Hepatocyte (in vitro differentiated cells): ENCODE results near the gene TP53I11. TPM values are rescaled to one million over a fixed set of nuclear protein-coding genes. Genes with fewer than 3 reads are reported as not detected.
A peak's percentile ranks its signal among the peaks of the same experiment; 100 is the strongest.

ENCODE experiments used
- DNase-seq: peaks from one replicate; pipeline ENCODE4 v3.0.0-alpha.2; 2016; ENCODE audit warnings: low spot score
- H2AFZ ChIP-seq: fragments of 200-600 bp; sonication (generic); 2 replicates; pipeline ENCODE4 v1.6.0; 2016; ENCODE audit warnings: antibody characterized with exemption, mild to moderate bottlenecking
- H3K27ac ChIP-seq: fragments of 200-600 bp; sonication (generic); 2 replicates; pipeline ENCODE4 v1.5.1; 2016; ENCODE audit warnings: mild to moderate bottlenecking
- H3K27me3 ChIP-seq: fragments of 200-600 bp; sonication (generic); 2 replicates; pipeline ENCODE4 v1.6.1; 2016
- H3K36me3 ChIP-seq: fragments of 200-600 bp; sonication (generic); replicated peaks from 2 replicates; pipeline ENCODE4 v1.5.1; 2016; ENCODE audit warnings: low read depth; ENCODE audit not compliant: insufficient read depth
- H3K4me1 ChIP-seq: fragments of 200-600 bp; sonication (generic); 2 replicates; pipeline ENCODE4 v1.5.1; 2016; ENCODE audit warnings: mild to moderate bottlenecking, moderate library complexity; ENCODE audit not compliant: insufficient read depth
- H3K4me2 ChIP-seq: fragments of 200-600 bp; sonication (generic); 2 replicates; pipeline ENCODE4 v1.6.0; 2016
- H3K4me3 ChIP-seq: fragments of 200-600 bp; sonication (generic); 2 replicates; pipeline ENCODE4 v1.5.1; 2016; ENCODE audit warnings: mild to moderate bottlenecking
- H3K79me2 ChIP-seq: fragments of 200-600 bp; sonication (generic); 2 replicates; pipeline ENCODE4 v1.6.0; 2017; ENCODE audit warnings: mild to moderate bottlenecking
- H3K9me2 ChIP-seq: fragments of 200-600 bp; sonication (generic); replicated peaks from 2 replicates; pipeline ENCODE4 v1.6.0; 2017; ENCODE audit warnings: mild to moderate bottlenecking; ENCODE audit not compliant: insufficient read depth
- H3K9me3 ChIP-seq: fragments of 200-600 bp; sonication (generic); 2 replicates; pipeline ENCODE4 v1.5.1; 2016; ENCODE audit warnings: low read depth, mild to moderate bottlenecking
- H4K20me1 ChIP-seq: fragments of 200-600 bp; sonication (generic); 2 replicates; pipeline ENCODE4 v1.6.0; 2016; ENCODE audit warnings: mild to moderate bottlenecking; ENCODE audit not compliant: insufficient read depth, poor library complexity, severe bottlenecking
- CTCF ChIP-seq: fragments of 200-600 bp; sonication (generic); IDR thresholded peaks from 2 replicates; pipeline ENCODE4 v1.5.1; 2016; ENCODE audit warnings: antibody characterized with exemption, mild to moderate bottlenecking; ENCODE audit not compliant: poor library complexity
- EZH2 ChIP-seq: fragments of 200-600 bp; sonication (generic); IDR thresholded peaks from 2 replicates; pipeline ENCODE4 v1.6.1; 2016; ENCODE audit warnings: antibody characterized with exemption, mild to moderate bottlenecking, borderline replicate concordance
- EZH2phosphoT487 ChIP-seq: fragments of 200-600 bp; sonication (generic); IDR thresholded peaks from one replicate; pipeline ENCODE4 v1.6.1; 2018; ENCODE audit warnings: antibody characterized with exemption, mild to moderate bottlenecking, low read depth, moderate library complexity; ENCODE audit not compliant: unreplicated experiment, severe bottlenecking
- WGBS: methylation state at CpG from one replicate; pipeline ENCODE4 v1.1.6; 2016; ENCODE audit warnings: low lambda C conversion rate; ENCODE audit errors: missing lambda C conversion rate; 5-methylcytosine and 5-hydroxymethylcytosine counted together
- polyA plus RNA-seq: library from polyadenylated mRNA; unstranded; fragments of >200 nt; fragmentation: Nextera tagmentation; extraction: Ambion mirVana; gene quantifications from 2 replicates; pipeline ENCODE4 v1.2.1, GENCODE V29; 2016
- total RNA-seq: library from RNA; depleted of rRNA; stranded (reverse); fragments of >200 nt; gene quantifications from 2 replicates; pipeline ENCODE4 v1.2.3, GENCODE V29; 2014

The TP53I11 gene
- total and polyA plus RNA-seq, 2 experiments from 2014 or later = 15.4 to 41.8 TPM

- WGBS = 84% methylated on average over 1 of the region's 1 CpG
- Histone ChIP-seq H3K9me3 (no peaks in the 10 kb centered on the region), H3K27me3 (no peaks in the 10 kb centered on the region), H3K4me2 (no peak overlapping the region), H3K4me3 (no peak overlapping the region), H3K27ac (peak overlapping the region; percentile 57), H3K36me3 (no peaks in the 10 kb centered on the region), H3K9me2 (no peaks in the 10 kb centered on the region), H3K4me1 (peaks cover 34% of the 10 kb centered on the region), H3K79me2 (no peaks in the 10 kb centered on the region), H2AFZ (no peak overlapping the region), H4K20me1 (no peaks in the 10 kb centered on the region)
- DNase-seq = no peak
- TF ChIP-seq EZH2 = no peak
Observed at GRCh38 chr11:44978961-44979331, 28.3 kb upstream of the TP53I11 start.

GRCh38 chr11:44978274-44978960 is 27.7 kb upstream of the TP53I11 start:
- Histone ChIP-seq H3K4me3 (no peak overlapping the region), H4K20me1 (no peaks in the 10 kb centered on the region), H3K4me2 (no peak overlapping the region), H3K9me2 (no peaks in the 10 kb centered on the region), H3K36me3 (no peaks in the 10 kb centered on the region), H3K9me3 (no peaks in the 10 kb centered on the region), H3K4me1 (peaks cover 34% of the 10 kb centered on the region), H3K27ac (peak overlapping the region; percentile 52), H3K27me3 (no peaks in the 10 kb centered on the region), H2AFZ (no peak overlapping the region), H3K79me2 (no peaks in the 10 kb centered on the region)
- no peak for DNase-seq
- TF ChIP-seq EZH2 (no peak), CTCF (no peak), EZH2phosphoT487 (no peak)
- 46% methylated on average over 3 of the region's 3 CpGs for WGBS

GRCh38 chr11:44977493-44977984 is 26.9 kb upstream of the TP53I11 start:
- Histone ChIP-seq H2AFZ (peak overlapping the region; percentile 26), H3K4me3 (no peak overlapping the region), H3K27me3 (no peaks in the 10 kb centered on the region), H3K9me3 (no peaks in the 10 kb centered on the region), H3K4me1 (peaks cover 34% of the 10 kb centered on the region), H3K4me2 (no peak overlapping the region), H3K9me2 (no peaks in the 10 kb centered on the region), H3K79me2 (no peaks in the 10 kb centered on the region), H3K36me3 (no peaks in the 10 kb centered on the region), H4K20me1 (no peaks in the 10 kb centered on the region), H3K27ac (peak overlapping the region; percentile 52)
- TF ChIP-seq CTCF (peak; percentile 30), EZH2 (no peak)
- 38% methylated on average over 9 of the region's 9 CpGs for WGBS
- DNase-seq = no peak

GRCh38 chr11:44976576-44976975 is 25.9 kb upstream of the TP53I11 start:
- Histone ChIP-seq H3K79me2 (no peaks in the 10 kb centered on the region), H3K27me3 (no peaks in the 10 kb centered on the region), H3K9me3 (no peaks in the 10 kb centered on the region), H3K4me2 (no peak overlapping the region), H2AFZ (no peak overlapping the region), H3K27ac (no peak overlapping the region), H3K36me3 (no peaks in the 10 kb centered on the region), H3K4me3 (no peak overlapping the region), H4K20me1 (no peaks in the 10 kb centered on the region), H3K4me1 (peaks cover 34% of the 10 kb centered on the region), H3K9me2 (no peaks in the 10 kb centered on the region)
- no peak for DNase-seq
- 68% methylated on average over 5 of the region's 5 CpGs for WGBS
- no peak for TF ChIP-seq CTCF
- TF ChIP-seq EZH2 = no peak
- TF ChIP-seq EZH2phosphoT487 = no peak
